ENCODE results near the gene LDB1. TPM values are rescaled to one million over a fixed set of nuclear protein-coding genes. Genes with fewer than 3 reads are reported as not detected.

The LDB1 gene
- total RNA-seq, 2 experiments from 2014 or later, result 116 to 117 TPM

- Histone ChIP-seq H3K36me3 (ENCODE audit: insufficient read depth, low read length) (peaks cover 65% of the 10 kb centered on the region), H3K4me3 (ENCODE audit: low read length) (no peak overlapping the region), H3K27me3 (ENCODE audit: control insufficient read depth in 1 of 2, insufficient read depth in 2 of 2, low read length in 2 of 2) (no peaks in the 10 kb centered on the region), H3K9me3 (ENCODE audit: control insufficient read depth in 1 of 2, insufficient read depth in 1 of 2, low read length in 2 of 2) (no peaks in the 10 kb centered on the region), H3K27ac (ENCODE audit: low read depth in 1 of 2, low read length in 2 of 2) (no peak overlapping the region), H3K4me1 (ENCODE audit: insufficient read depth, low read length) (peaks cover 7% of the 10 kb centered on the region)
- Mint-ChIP-seq H3K4me3 (no peak overlapping the region), H3K27ac (no peak overlapping the region), H3K4me1 (ENCODE audit: low read depth) (peaks cover 14% of the 10 kb centered on the region), H3K9me3 (no peaks in the 10 kb centered on the region), H3K36me3 (ENCODE audit: low read depth) (peaks cover 81% of the 10 kb centered on the region), H3K27me3 (no peaks in the 10 kb centered on the region)
- no peak for TF ChIP-seq CTCF (IDR thresholded peaks at IDR 0.05)
- DNase-seq, result no peak
- CTCF ChIA-PET, result interaction anchor here (2.6 kb wide), 1 partner anchor 22 kb away, joined by 6 read pairs; no protein-coding TSS in a partner anchor
- no peak for ATAC-seq (ENCODE audit: poor library complexity)
- POLR2A ChIA-PET, result interaction anchor here (1.4 kb wide), 1 partner anchor 33 kb away, joined by 3 read pairs; no protein-coding TSS in a partner anchor
- intact Hi-C loops (cut with DNase I, micrococcal nuclease), result no loop called here
Measured at GRCh38 chr10:102147561-102147960, 27.4 kb upstream of the LDB1 start.

- CTCF ChIA-PET, result interaction anchor here (2.6 kb wide), 1 partner anchor 23 kb away, joined by 6 read pairs; no protein-coding TSS in a partner anchor
- no peak for TF ChIP-seq CTCF (IDR thresholded peaks at IDR 0.05)
- Histone ChIP-seq H3K4me1 (ENCODE audit: insufficient read depth, low read length) (peaks cover 6% of the 10 kb centered on the region), H3K27ac (ENCODE audit: low read depth in 1 of 2, low read length in 2 of 2) (no peak overlapping the region), H3K36me3 (ENCODE audit: insufficient read depth, low read length) (peaks cover 66% of the 10 kb centered on the region), H3K9me3 (ENCODE audit: control insufficient read depth in 1 of 2, insufficient read depth in 1 of 2, low read length in 2 of 2) (no peaks in the 10 kb centered on the region), H3K4me3 (ENCODE audit: low read length) (no peak overlapping the region), H3K27me3 (ENCODE audit: control insufficient read depth in 1 of 2, insufficient read depth in 2 of 2, low read length in 2 of 2) (no peaks in the 10 kb centered on the region)
- Mint-ChIP-seq H3K4me1 (ENCODE audit: low read depth) (peaks cover 8% of the 10 kb centered on the region), H3K27ac (no peak overlapping the region), H3K27me3 (no peaks in the 10 kb centered on the region), H3K36me3 (ENCODE audit: low read depth) (peaks cover 78% of the 10 kb centered on the region), H3K4me3 (no peak overlapping the region), H3K9me3 (no peaks in the 10 kb centered on the region)
- intact Hi-C loops (cut with DNase I, micrococcal nuclease), result no loop called here
- ATAC-seq (ENCODE audit: poor library complexity) (no peak), DNase-seq (no peak)
- POLR2A ChIA-PET, result interaction anchor here (1.4 kb wide), 1 partner anchor 33 kb away, joined by 3 read pairs; no protein-coding TSS in a partner anchor
Measured at GRCh38 chr10:102146971-102147428, 26.8 kb upstream of the LDB1 start.

GRCh38 chr10:102141583-102142107 is 21.5 kb upstream of the LDB1 start:
- H3K9me3 ChIP-seq (ENCODE audit: control insufficient read depth in 1 of 2, insufficient read depth in 1 of 2, low read length in 2 of 2), result no peaks in the 10 kb centered on the region
- no peak overlapping the region for H3K27ac Mint-ChIP-seq
- POLR2A ChIA-PET, result no interaction called here
- H3K27ac ChIP-seq (ENCODE audit: low read depth in 1 of 2, low read length in 2 of 2), result no peak overlapping the region
- no peak overlapping the region for H3K4me3 ChIP-seq (ENCODE audit: low read length)
- no peak for TF ChIP-seq CTCF (IDR thresholded peaks at IDR 0.05)
- no peak overlapping the region for H3K4me3 Mint-ChIP-seq
- no peaks in the 10 kb centered on the region for H3K27me3 ChIP-seq (ENCODE audit: control insufficient read depth in 1 of 2, insufficient read depth in 2 of 2, low read length in 2 of 2)
- intact Hi-C loops (cut with DNase I, micrococcal nuclease), result no loop called here
- H3K36me3 Mint-ChIP-seq (ENCODE audit: low read depth), result peaks cover 83% of the 10 kb centered on the region
- peaks cover 3% of the 10 kb centered on the region for H3K4me1 ChIP-seq (ENCODE audit: insufficient read depth, low read length)
- CTCF ChIA-PET, result no interaction called here
- H3K4me1 Mint-ChIP-seq (ENCODE audit: low read depth), result no peaks in the 10 kb centered on the region
- H3K36me3 ChIP-seq (ENCODE audit: insufficient read depth, low read length), result peaks cover 75% of the 10 kb centered on the region
- H3K9me3 Mint-ChIP-seq, result no peaks in the 10 kb centered on the region
- DNase-seq, result no peak
- H3K27me3 Mint-ChIP-seq, result no peaks in the 10 kb centered on the region
- ATAC-seq (ENCODE audit: poor library complexity), result no peak
